Neuronal stem cell (in vitro differentiated cells): Measurements from ENCODE around the gene SPDEF.

Source experiments
- DNase-seq: peaks from one replicate; pipeline ENCODE4 v3.0.0-alpha.2; 2013; ENCODE audit warnings: low spot score
- H2AFZ ChIP-seq: one replicate; pipeline ENCODE4 v1.6.1; 2013; ENCODE audit warnings: mild to moderate bottlenecking, low read length, inconsistent platforms
- H2AK5ac ChIP-seq: 2 replicates; pipeline ENCODE4 v1.6.1; 2013; ENCODE audit warnings: low read depth, mild to moderate bottlenecking, inconsistent platforms, low read length, moderate library complexity, mixed read lengths
- H2BK120ac ChIP-seq: 2 replicates; pipeline ENCODE4 v1.6.1; 2013; ENCODE audit warnings: low read depth, mild to moderate bottlenecking, inconsistent platforms, low read length, moderate library complexity, mixed read lengths
- H2BK12ac ChIP-seq: one replicate; pipeline ENCODE4 v1.6.1; 2013; ENCODE audit warnings: low read length, inconsistent platforms
- H2BK15ac ChIP-seq: 2 replicates; pipeline ENCODE4 v1.6.1; 2013; ENCODE audit warnings: mild to moderate bottlenecking, low read length, inconsistent platforms, mixed read lengths
- H2BK5ac ChIP-seq: one replicate; pipeline ENCODE4 v1.6.1; 2013; ENCODE audit warnings: inconsistent platforms, mild to moderate bottlenecking, low read length, moderate library complexity
- H3K14ac ChIP-seq: one replicate; pipeline ENCODE4 v1.6.1; 2013; ENCODE audit warnings: low read length, inconsistent platforms
- H3K18ac ChIP-seq: 2 replicates; pipeline ENCODE4 v1.6.1; 2013; ENCODE audit warnings: low read length, inconsistent platforms
- H3K23ac ChIP-seq: 2 replicates; pipeline ENCODE4 v1.6.1; 2013; ENCODE audit warnings: low read depth, mild to moderate bottlenecking, mixed read lengths, low read length, inconsistent platforms; ENCODE audit not compliant: poor library complexity
- H3K27ac ChIP-seq: replicated peaks from 3 replicates; pipeline ENCODE4 v1.5.1; 2013; ENCODE audit warnings: low read length, inconsistent platforms
- H3K27me3 ChIP-seq, 3 experiments: 2 replicates each; pipeline ENCODE4 v1.6.1; 2013; ENCODE audit warnings: low read length in 3 of 3, mild to moderate bottlenecking in 2 of 3, inconsistent platforms in 1 of 3, low read depth in 1 of 3, mixed read lengths in 1 of 3, moderate library complexity in 1 of 3; ENCODE audit not compliant: control insufficient read depth in 3 of 3, insufficient read depth in 3 of 3
- H3K36me3 ChIP-seq, 2 donors: replicated peaks in 1 of 2; 2 replicates each; pipeline ENCODE4 v1.6.1; 2013; ENCODE audit warnings: low read length in 2 of 2; ENCODE audit not compliant: control insufficient read depth in 2 of 2, insufficient read depth in 2 of 2
- H3K4ac ChIP-seq: 2 replicates; pipeline ENCODE4 v1.6.1; 2013; ENCODE audit warnings: inconsistent platforms, mild to moderate bottlenecking, low read length, moderate library complexity
- H3K4me1 ChIP-seq, 2 donors: 1 replicate in 1 of 2; 2 replicates in 1 of 2; pipeline ENCODE4 v1.6.1; 2013; ENCODE audit warnings: low read length in 2 of 2, low read depth in 1 of 2; ENCODE audit not compliant: control insufficient read depth in 2 of 2, insufficient read depth in 1 of 2
- H3K4me2 ChIP-seq: one replicate; pipeline ENCODE4 v1.6.1; 2013; ENCODE audit warnings: mild to moderate bottlenecking, low read length, inconsistent platforms; ENCODE audit not compliant: insufficient read depth, poor library complexity, severe bottlenecking
- H3K4me3 ChIP-seq, 2 donors: 2 replicates each; pipeline ENCODE4 v1.5.1; 2013; ENCODE audit warnings: low read length in 2 of 2, mild to moderate bottlenecking in 2 of 2, inconsistent platforms in 1 of 2, moderate library complexity in 1 of 2
- H3K79me1 ChIP-seq: one replicate; pipeline ENCODE4 v1.6.1; 2013; ENCODE audit warnings: low read depth, mild to moderate bottlenecking, inconsistent platforms, low read length, moderate library complexity
- H3K9ac ChIP-seq: one replicate; pipeline ENCODE4 v1.6.1; 2013; ENCODE audit warnings: mild to moderate bottlenecking, low read depth, low read length, inconsistent platforms; ENCODE audit not compliant: poor library complexity
- H3K9me3 ChIP-seq, 2 donors: replicated peaks in 1 of 2; 2 replicates each; pipeline versions ENCODE3 to v1.6.1; 2013; ENCODE audit warnings: low read length in 2 of 2, mild to moderate bottlenecking in 2 of 2, inconsistent platforms in 1 of 2, low read depth in 1 of 2, mixed read lengths in 1 of 2, moderate library complexity in 1 of 2; ENCODE audit not compliant: control insufficient read depth in 2 of 2, insufficient read depth in 1 of 2
- H4K8ac ChIP-seq: one replicate; pipeline ENCODE4 v1.6.1; 2013; ENCODE audit warnings: low read depth, mild to moderate bottlenecking, inconsistent platforms, low read length, moderate library complexity
- H4K91ac ChIP-seq: one replicate; pipeline ENCODE4 v1.6.1; 2013; ENCODE audit warnings: low read length, low read depth, mild to moderate bottlenecking, inconsistent platforms; ENCODE audit not compliant: poor library complexity
- WGBS, 2 donors: extraction: QIAGEN DNeasy Blood & Tissue Kit; methylation state at CpG; one replicate each; pipeline ENCODE4 v1.1.7; 2013; ENCODE audit warnings: missing lambda C conversion rate in 2 of 2, mixed read lengths in 1 of 2; ENCODE audit not compliant: insufficient read length in 2 of 2, insufficient replicate concordance in 1 of 2; ENCODE audit errors: extremely low coverage in 2 of 2; 5-methylcytosine and 5-hydroxymethylcytosine counted together

The SPDEF gene

GRCh38 chr6:34583861-34584604, 27.9 kb upstream of the SPDEF start:
- Histone ChIP-seq H3K27me3 (no peaks in the 10 kb centered on the region), H2AK5ac (no peak overlapping the region), H3K4me2 (no peak overlapping the region), H3K27ac (no peak overlapping the region), H3K18ac (no peak overlapping the region), H3K14ac (no peak overlapping the region), H2BK120ac (no peak overlapping the region), H3K79me1 (no peaks in the 10 kb centered on the region), H3K4ac (no peak overlapping the region), H2BK12ac (no peak overlapping the region), H3K23ac (no peak overlapping the region), H3K4me1 (peaks cover 7 to 20% of the 10 kb centered on the region in 2 donors), H4K91ac (no peak overlapping the region), H2AFZ (no peak overlapping the region), H4K8ac (no peak overlapping the region), H3K36me3 (peaks cover 7 to 21% of the 10 kb centered on the region in 2 donors), H3K9me3 (no peaks in the 10 kb centered on the region), H3K9ac (no peak overlapping the region), H2BK5ac (no peak overlapping the region), H3K4me3 (no peak overlapping the region), H2BK15ac (no peak overlapping the region)
- no peak for DNase-seq
- WGBS, 2 donors, result no CpG with 5 or more reads among the region's 5 CpGs

GRCh38 chr6:34583461-34583860, 27.3 kb upstream of the SPDEF start:
- Histone ChIP-seq H3K4me3 (no peak overlapping the region), H3K14ac (no peak overlapping the region), H4K91ac (no peak overlapping the region), H2AFZ (no peak overlapping the region), H3K23ac (no peak overlapping the region), H3K27ac (no peak overlapping the region), H2BK5ac (no peak overlapping the region), H3K4me1 (peaks cover 7 to 20% of the 10 kb centered on the region in 2 donors), H3K36me3 (peaks cover 7 to 20% of the 10 kb centered on the region in 2 donors), H3K9ac (no peak overlapping the region), H3K27me3 (no peaks in the 10 kb centered on the region), H2BK12ac (no peak overlapping the region), H2BK120ac (no peak overlapping the region), H3K9me3 (no peaks in the 10 kb centered on the region), H3K4me2 (no peak overlapping the region), H4K8ac (no peak overlapping the region), H2AK5ac (no peak overlapping the region), H3K18ac (no peak overlapping the region), H2BK15ac (no peak overlapping the region), H3K79me1 (no peaks in the 10 kb centered on the region), H3K4ac (no peak overlapping the region)
- no peak for DNase-seq
- no CpG with 5 or more reads among the region's 6 CpGs for WGBS, 2 donors

- Histone ChIP-seq H3K79me1 (no peaks in the 10 kb centered on the region), H3K27me3 (no peaks in the 10 kb centered on the region), H3K4me3 (no peak overlapping the region), H4K91ac (no peak overlapping the region), H3K23ac (no peak overlapping the region), H2AFZ (no peak overlapping the region), H3K9ac (peak overlapping the region; percentile 54), H4K8ac (no peak overlapping the region), H2AK5ac (no peak overlapping the region), H3K14ac (no peak overlapping the region), H3K27ac (no peak overlapping the region), H2BK12ac (no peak overlapping the region), H3K4me2 (no peak overlapping the region), H3K9me3 (no peaks in the 10 kb centered on the region), H2BK120ac (no peak overlapping the region), H3K36me3 (peaks cover 2 to 5% of the 10 kb centered on the region in 2 donors), H3K4ac (no peak overlapping the region), H2BK15ac (no peak overlapping the region), H2BK5ac (peak overlapping the region; percentile 5), H3K18ac (no peak overlapping the region), H3K4me1 (peaks cover 7 to 13% of the 10 kb centered on the region in 2 donors)
- no CpG with 5 or more reads among the region's 4 CpGs for WGBS, 2 donors
- DNase-seq, result no peak
Measured at GRCh38 chr6:34581561-34581920, 25.4 kb upstream of the SPDEF start.

- Histone ChIP-seq H3K27ac (no peak overlapping the region), H3K9me3 (peaks cover 0 to 2% of the 10 kb centered on the region in 2 donors), H4K91ac (no peak overlapping the region), H3K9ac (peak overlapping the region; percentile 7), H2AFZ (no peak overlapping the region), H2BK5ac (no peak overlapping the region), H3K27me3 (no peaks in the 10 kb centered on the region), H3K4me2 (no peak overlapping the region), H2BK12ac (no peak overlapping the region), H3K18ac (peak overlapping the region; percentile 9), H4K8ac (peak overlapping the region; percentile 70), H3K14ac (no peak overlapping the region), H3K23ac (peak overlapping the region; percentile 17), H3K4me3 (no peak overlapping the region), H2BK120ac (no peak overlapping the region), H2AK5ac (no peak overlapping the region), H3K4ac (no peak overlapping the region), H3K4me1 (peaks cover 7 to 13% of the 10 kb centered on the region in 2 donors), H3K79me1 (no peaks in the 10 kb centered on the region), H3K36me3 (peaks cover 2 to 4% of the 10 kb centered on the region in 2 donors), H2BK15ac (no peak overlapping the region)
- no peak for DNase-seq
- no CpG with 5 or more reads among the region's 6 CpGs for WGBS, 2 donors
Measured at GRCh38 chr6:34580707-34581560, 24.8 kb upstream of the SPDEF start.
